GM21381 (cell line): Measurements from ENCODE around the gene SURF2.
"Not testable (repeated sequence)": the region's sequence is repeated elsewhere in the genome, so short reads cannot be mapped to it uniquely, and the experiment has no call there.

Source experiments
- ATAC-seq: cut with Tn5 transposase; IDR thresholded peaks from one replicate; pipeline ENCODE4 v1.9.1; 2021; ENCODE audit warnings: mild to moderate bottlenecking, moderate library complexity; ENCODE audit not compliant: unreplicated experiment

SURF2 gene

DNA sequence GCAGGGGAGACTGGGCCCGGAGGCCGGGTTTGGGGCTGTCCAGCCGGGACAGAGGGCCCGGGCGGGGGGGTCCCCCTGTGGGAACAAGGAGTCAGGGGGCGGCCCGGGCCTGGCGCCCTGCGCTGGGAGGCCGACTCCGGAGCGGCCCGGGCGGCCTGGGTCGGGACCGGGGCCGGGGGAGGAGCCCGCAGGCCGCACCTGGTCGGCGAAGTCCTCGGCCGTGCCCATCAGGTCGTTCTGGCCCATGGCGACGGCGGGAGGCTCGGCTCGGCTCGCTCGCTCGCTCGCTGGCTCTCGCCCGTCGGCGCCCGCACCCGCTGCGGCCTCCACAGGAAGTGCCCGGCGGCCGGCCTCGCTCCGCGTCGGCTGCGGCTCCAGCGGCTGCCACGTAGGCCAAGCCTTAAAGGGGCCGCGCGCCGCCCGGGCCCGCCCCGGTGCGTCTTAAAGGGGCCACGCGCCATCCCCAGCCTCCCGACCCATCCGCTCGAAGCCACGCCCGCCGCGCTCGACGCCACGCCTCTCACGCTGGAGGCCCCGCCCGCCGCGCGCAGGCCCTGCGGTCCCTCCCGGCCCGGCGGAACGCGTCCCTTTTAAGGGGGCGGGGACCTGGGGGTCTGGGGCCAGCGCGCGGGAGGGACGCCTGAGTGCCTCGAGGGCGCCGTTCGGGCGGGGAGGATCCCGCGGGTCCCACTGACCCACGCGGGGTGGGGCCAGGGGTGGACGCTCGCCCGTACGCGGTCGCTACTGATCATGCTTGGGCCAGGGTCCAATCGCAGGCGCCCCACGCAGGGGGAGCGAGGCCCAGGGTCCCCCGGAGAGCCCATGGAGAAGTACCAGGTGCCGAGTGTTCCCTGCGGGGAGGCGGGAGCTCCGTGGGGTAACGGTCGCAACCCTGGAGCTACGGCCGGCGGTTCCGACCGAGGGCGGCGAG lies 19.6 kb downstream of the SURF2 start, which contains the start of the genes STKLD1 and SURF4:
Gene STKLD1 (plus strand): TSS at position 643 of the 931 bp plus-strand sequence. CDS start 108 bp downstream, at position 751.
Gene SURF4 (minus strand): TSS at position 337 of the 931 bp plus-strand sequence. CDS start 91 bp downstream, at position 246.
- peak; percentile 89 for ATAC-seq

DNA sequence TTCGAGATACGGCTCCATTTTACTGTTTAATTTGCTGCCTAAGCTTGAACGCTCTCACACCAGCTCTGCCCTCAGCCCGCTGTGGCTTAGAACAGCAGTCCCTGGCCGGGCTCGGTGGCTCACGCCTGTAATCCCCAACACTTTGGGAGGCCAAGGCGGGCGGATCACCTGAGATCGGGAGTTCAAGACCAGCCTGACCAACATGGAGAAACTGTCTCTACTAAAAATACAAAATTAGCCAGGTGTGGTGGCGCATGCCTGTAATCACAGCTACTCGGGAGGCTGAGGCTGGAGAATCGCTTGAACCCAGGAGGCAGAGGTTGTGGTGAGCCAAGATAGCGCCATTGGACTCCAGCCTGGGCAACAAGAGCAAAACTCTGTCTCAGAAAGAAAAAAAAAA lies 20.9 kb downstream of the SURF2 start:
- ATAC-seq, result not testable (repeated sequence)

DNA sequence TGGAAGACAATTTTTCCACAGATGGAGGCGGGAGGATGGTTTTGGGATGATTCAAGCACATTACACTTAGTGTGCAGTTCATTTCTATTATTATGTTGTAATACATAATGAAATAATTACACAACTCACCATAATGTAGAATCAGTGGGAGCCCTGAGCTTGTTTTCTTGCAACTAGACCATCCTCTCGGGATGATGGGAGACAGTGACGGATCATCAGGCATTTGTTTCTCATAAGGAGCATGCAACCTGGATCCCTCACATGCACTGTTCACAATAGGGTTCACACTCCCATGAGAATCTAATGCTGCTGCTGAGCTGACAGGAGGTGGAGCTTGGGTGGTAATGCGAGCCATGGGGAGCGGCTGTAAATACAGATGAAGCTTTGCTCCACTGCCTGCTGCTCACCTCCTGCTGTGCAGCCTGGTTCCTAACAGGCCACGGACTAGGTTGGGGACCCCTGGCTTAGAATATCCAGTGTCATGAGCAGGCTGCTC lies 21.4 kb downstream of the SURF2 start:
- no peak for ATAC-seq

DNA sequence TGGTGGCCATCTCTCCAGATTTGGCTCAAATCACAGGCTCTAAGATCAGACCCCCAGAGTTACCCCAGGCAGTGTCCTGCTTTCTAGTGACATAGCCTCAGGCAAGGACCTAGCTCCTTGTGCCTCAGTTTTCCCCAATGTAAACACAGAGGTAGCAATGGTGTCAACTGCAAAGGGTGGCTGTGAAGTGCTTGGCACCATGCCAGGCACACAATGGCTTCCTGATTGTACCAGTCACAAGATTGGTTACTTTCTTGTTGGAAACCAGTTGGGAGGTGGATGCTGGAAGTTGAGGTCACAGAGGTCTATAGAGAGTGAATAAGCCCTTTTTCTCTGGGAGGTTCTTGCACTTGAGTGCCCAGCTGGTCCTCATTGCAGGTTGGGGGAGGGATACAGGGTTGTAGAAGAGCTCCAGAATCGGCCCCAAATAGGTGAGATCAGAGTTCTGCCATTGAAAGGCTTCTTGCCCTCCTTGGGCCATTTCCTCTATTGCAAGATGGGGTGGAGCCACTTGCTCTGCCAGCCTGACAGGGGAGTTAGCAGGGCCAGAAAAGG lies 22.1 kb downstream of the SURF2 start:
- ATAC-seq, result no peak

DNA sequence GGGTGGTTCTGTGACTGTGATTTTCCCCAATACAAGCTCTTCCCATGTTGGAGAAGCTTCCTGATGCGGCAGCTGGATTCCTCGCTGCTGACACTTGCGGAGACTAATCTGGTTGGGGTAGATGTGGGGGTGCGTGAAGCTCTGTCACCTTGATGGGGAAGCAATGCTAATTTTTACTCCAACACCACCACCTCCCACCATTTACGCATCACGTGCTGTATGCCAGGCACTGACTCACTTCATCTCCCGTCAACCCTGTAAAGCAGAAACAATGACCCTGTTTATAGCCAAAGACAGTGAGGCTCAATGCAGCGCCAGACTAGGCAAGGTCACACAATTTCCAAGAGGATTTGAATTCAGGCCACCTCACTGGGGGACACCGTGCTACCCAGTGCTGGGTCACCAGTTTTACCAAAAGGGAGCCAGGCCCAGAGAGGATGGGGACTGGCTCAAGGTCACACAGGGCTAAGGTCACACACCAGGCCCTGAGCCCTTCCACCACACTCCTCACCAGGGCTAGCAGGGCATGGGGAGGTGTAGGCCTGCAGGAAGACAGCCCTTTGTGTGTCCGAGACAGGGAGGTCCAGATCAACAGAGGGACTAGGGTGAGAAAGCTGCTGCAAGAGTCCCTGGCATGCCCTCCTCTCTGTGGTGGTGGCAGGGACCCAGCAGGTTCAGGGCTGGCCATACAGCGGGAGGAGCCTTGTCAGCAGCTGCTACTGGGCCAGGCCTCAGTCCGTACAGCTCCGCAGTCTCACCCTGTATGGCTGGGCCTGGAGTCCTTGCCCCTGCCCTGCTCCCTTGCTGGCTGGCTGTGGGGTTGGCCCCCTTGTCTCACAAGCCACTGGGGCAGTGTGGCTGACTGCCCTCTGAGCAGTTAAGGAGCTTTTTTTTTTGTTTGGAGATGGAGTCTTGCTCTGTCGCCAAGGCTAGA lies 23.1 kb downstream of the SURF2 start:
- ATAC-seq, result no peak

DNA sequence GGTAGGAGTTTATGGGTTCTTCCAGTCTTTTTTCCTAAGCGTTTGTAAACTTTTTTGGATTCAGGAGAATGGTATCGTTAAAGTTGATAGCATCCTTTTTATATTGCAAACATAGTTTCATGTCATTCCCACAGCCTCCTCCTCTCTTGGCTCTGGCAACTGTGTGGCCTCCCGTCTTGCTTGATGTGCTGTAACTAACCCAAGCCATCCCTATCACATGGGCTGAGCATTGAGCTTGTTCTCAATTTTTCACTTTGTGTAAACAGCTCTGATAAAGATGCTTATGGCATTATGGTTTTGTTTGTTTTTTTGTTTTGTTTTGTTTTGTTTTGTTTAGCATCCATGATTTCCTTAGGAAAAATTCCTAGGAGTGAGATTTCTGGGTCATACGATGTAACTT lies 24.4 kb downstream of the SURF2 start:
- ATAC-seq, result no peak

DNA sequence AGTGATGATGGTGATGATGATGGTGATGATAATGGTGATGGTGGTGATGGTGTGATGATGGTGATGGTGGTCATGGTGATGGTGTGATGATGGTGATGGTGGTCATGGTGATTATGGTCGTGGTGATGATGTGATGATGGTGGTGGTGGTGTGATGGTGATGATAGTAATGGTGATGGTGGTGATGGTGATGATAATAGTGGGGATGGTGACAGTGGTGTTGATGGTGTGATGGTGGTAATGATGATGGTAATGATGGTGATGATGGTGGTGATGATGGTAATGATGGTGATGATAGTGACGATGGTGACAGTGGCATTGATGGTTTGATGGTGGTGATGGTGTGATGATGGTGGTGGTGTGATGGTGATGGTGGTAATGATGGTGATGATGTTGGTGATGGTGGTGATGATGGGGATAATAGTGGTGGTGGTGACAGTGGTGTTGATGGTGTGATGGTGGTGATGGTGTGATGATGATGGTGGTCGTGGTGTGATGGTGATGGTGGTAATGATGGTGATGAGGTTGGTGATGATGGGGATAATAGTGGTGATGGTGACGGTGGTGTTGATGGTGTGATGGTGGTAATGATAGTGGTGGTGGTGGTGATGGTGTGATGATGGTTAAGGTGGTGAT lies 26.3 kb downstream of the SURF2 start:
- ATAC-seq, result no peak

DNA sequence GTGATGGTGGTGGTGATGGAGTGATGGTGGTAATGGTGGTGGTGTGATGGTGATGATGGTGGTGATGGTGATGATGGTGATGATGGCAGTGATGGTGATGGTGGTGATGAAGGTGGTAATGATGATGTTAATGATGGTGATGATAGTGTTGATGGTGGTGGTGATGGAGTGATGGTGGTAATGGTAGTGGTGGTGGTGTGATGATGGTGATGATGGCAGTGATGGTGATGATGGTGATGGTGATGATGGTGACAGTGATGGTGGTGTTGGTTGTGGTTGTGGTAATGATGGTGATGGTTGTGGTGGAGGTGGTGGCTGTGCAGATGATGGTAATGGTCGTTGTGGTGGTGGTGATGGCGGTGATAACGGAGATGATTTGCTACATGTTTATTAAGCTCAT lies 27.1 kb downstream of the SURF2 start:
- no peak for ATAC-seq

DNA sequence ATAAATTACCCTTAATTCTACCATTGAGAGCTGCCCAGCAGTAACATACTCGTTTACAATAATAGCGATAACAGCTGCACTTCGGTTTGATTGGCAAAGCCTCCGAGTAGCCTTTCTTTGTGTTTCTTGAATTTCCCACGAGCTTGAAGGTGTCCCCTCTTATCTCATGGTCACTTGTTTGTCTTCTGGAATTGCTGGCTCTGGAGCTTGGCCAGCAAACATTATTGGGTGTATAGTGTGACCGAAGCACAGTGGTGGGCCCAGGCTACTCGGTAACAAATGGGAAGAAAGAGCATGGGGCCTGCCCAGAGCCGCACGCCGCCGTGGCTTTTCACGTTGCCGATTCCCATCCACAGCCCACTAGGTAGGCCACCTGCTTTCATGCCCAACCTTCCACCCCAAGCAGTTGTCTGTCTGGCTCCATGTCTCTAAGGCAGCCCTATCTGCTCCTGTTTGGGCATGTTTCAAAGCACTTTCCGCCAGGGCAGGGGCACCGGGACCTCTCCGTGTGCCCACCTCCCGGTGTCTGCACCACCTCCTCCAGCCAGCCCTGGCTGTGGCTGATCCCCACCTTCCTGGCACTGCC lies 28.5 kb downstream of the SURF2 start:
- ATAC-seq, result no peak

DNA sequence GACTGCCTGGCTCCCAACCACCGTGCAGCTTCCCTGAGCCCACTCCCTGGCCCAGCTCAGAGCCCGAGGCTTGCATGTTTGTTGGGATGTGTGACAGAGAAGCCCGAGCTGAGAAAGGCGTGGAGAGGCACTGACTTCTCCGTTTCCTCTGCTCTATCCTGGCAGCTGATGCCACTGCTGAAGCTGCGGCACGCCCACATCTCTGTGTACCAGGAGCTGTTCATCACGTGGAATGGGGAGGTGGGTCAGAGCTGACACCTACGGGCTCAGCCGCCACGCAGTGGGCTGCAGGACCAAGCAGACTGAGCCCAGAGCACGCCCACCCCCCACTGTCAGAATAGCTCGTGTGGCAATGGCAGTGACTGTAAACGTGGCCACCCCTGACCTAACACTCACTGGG lies 29.1 kb downstream of the SURF2 start:
- ATAC-seq, result no peak

DNA sequence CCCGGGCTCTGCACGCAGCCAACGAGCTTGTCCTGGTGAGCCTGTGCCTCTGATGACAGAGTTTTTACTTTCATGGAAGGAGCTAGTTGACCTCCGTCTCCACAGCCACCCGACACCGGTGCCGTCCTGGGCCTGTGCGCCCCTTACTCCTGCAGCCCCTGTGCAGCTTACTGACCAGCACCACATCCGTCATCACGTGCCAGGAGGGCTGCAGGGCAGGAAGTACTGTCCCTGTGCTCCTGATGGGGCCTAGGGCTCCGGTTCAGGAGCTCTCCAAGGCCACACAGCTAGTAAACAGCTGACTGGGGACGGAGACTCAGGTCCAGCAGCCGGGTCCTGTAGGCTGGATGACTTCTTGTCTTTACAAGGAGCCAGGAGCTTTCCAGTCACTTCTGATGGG lies 30.0 kb downstream of the SURF2 start:
- no peak for ATAC-seq

DNA sequence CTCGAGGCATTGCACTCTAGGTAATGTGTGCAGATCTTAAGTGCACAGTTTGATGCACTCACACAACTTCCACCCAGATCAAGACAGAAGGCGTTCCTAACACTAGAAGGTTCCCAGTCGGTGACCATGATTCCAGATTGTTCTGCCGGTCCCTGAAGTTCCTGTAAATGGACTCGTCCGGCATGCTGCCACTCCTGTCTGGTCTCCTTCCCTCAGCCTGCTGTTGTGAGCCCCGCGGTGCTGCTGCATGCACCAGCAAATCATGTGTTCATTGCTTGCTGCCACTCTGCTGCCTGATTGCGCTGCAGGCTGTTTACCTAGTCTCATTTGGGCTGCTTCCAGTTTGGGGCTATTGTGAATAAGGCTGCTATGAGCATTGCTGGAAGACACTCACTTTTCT lies 31.3 kb downstream of the SURF2 start:
- no peak for ATAC-seq

DNA sequence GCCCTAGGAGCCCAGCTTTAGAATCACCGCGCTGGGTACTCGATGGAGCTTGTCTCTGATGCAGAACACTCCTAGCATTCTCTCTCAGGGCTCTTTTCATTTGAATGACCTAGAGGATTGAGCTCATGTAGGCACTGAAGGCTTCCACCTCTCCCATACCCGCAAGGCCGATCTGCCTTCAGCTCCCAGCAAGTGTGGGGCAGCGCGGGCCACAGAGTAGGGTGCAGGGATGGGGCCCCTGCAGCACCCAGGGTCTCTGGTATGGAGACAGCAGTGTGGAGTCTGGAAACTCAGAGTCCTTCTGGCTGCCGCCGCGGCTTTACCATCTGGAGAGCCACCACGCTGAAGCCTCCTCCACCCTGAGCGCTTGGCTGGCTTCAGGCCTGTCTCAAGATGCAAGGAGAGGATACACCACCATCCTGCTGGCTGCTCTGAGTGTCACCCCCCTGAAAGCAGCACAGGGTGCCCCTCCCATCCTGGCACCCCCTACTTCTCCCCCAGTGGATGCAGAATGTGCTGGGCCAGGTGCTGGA lies 32.7 kb downstream of the SURF2 start:
- no peak for ATAC-seq

DNA sequence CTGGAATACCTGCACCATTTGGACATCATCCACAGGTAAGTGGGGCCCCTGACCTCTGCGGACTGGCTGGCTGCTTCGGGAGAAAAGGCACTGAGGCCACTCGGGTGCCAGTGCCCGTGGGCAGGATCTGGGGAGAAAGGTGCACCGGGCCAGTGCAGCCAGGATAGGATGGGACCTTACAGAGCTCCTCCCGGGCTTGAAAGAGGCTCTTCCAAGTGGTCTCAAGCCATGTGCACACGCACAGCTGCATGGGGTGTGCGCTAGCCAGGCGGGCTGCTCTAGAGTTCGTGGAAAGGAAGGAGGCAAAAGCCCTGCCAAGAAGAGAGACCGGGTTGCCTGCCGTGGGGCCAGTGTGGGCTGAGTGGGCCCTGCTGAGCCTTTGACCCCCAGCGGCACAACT lies 33.2 kb downstream of the SURF2 start:
- ATAC-seq, result no peak

DNA sequence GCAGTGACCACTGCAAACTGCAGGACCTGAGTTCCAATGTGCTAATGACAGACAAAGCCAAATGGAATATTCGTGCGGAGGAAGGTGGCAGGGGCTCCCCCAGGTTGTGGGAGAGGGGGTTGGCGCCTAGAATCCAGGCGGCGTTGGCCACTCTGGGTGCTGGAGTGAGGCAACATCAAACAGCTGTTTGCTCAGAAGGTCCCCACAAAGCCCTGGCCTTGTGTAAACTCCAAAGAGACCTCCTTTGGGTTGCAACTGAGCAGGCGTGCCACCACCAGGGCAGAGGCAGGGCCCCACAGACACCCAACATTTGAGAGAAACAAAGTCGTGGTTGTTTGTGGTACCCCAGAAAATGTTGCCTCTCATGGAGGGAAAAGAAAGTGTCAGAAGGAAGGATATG lies 34.4 kb downstream of the SURF2 start:
- no peak for ATAC-seq

DNA sequence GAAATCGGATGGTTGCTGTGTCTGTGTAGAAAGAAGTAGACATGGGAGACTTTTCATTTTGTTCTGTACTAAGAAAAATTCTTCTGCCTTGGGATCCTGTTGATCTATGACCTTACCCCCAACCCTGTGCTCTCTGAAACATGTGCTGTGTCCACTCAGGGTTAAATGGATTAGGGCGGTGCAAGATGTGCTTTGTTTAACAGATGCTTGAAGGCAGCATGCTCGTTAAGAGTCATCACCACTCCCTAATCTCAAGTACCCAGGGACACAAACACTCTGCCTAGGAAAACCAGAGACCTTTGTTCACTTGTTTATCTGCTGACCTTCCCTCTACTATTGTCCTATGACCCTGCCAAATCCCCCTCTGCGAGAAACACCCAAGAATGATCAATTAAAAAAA lies 35.1 kb downstream of the SURF2 start:
- not testable (repeated sequence) for ATAC-seq

DNA sequence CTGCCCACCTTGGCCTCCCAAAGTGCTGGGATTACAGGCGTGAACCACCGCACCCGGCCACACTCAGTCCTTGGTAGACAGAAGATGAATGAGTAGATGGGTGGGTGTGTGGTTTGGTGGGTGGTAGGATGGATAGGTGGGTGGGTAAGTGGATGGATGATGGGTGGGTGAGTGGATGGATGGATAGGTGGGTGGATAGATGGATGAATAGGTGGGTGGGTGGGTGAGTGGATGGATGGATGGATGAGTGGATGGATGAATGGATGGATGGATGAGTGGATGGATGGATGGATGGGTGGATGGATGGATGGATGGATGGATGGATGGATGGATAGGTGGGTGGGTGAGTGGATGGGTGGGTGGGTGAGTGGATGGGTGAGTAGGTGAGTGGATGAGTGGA lies 36.0 kb downstream of the SURF2 start:
- ATAC-seq, result not testable (repeated sequence)

DNA sequence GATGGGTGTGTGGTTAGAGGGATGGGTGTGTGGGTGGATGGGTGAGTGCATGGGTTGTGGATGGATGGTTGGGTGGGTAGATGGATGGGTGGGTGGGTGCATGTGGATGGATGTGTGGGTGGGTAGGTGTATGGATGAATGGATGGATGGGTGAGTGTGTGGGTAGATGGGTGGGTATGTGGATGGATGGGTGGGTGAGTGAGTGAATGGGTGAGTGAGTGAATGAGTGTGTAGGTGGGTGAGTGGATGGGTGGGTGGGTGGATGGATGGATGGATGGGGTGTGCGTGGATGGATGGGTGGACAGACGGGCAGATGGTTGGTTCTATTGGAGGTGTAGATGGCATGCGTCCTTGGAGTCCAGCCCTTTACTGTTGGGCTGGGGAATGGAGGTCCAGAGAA lies 37.0 kb downstream of the SURF2 start:
- no peak for ATAC-seq

DNA sequence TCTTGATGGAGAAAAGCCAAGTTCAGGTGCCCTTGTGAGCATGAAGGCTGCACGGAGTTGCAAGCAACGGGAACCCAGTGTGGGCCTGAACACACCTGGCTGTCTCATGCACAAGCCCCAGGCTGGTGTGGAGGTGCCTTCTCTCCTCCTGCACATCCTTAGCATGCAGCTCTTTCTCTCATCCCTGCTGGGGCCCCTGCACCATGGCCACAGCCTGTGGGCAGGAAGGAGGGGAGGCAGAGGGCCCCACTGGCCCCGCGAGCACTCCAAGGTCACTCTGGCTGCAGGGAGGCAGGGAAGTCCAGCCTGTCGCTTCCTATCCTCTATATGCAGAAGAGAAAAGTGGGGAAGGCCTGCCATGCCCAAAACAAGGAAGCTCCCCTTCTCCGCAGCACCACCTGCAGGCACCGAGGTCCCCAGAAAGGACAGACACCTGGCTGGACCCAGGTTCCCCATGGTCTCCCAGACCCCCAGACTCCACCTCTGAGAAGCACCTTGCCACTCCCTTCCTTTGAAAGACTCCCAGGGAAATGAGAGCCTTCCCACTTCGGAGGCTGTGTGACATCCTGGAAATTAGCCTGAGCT lies 38.4 kb downstream of the SURF2 start:
- ATAC-seq, result no peak

DNA sequence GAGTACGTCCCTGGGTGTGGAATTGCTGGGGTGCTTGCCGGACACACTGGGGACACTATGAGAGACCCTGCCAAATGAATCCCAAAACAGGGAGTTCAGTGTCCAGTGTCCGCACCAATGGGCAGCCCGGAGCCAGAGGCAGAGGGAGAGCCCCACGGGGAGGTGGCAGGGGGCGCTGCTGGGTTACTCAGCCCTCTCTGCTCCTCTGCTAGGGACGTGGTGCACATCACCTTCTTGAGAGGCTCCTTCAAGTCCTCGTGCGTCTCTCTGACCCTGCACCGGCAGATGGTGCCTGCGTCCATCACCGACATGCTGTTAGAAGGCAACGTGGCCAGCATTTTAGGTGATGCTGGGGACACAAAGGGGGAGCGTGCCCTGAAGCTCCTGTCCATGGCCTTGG lies 40.6 kb downstream of the SURF2 start:
- no peak for ATAC-seq
